GM12892 (cell line): ENCODE results near the gene DLGAP1.

Experiments
- DNase-seq: peaks from one replicate; pipeline ENCODE4 v3.0.0; 2011; ENCODE audit not compliant: insufficient read length
- FAIRE-seq: peaks from 2 replicates; lab custom pipeline; 2011; peaks lifted over from hg19 to GRCh38; lab: Jason Lieb, UNC
- POLR2A ChIP-seq: IDR thresholded peaks from 2 replicates; pipeline ENCODE4 v1.6.1; 2011; ENCODE audit warnings: low read depth, low read length, control low read depth
- POLR2AphosphoS5 ChIP-seq: IDR thresholded peaks from 2 replicates; pipeline ENCODE4 v1.6.1; 2011; ENCODE audit warnings: low read depth, low read length, control low read depth
- TAF1 ChIP-seq: IDR thresholded peaks from 2 replicates; pipeline ENCODE4 v1.6.1; 2011; ENCODE audit warnings: low read depth, mild to moderate bottlenecking, control low read depth, low read length, borderline replicate concordance

Gene DLGAP1

DNA sequence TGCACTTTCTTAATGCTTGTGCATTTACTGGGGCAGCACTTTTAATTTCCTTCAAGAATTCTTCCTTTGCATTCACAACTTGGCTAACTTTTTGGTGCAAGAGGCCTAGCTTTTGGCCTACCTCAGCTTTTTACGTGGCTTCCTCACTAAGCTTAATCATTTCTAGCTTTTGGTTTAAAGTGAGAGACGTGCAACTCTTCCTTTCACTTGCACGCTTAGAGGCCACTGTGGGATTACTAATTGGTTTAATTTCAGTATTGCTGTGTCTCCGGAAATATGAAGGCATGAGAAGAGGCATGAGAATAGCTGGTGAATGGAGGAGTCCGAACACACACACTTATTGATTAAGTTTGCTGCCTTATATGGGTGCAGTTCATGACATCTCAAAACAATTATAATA, 354.1 kb downstream of the DLGAP1 start:
- DNase-seq (no peak), FAIRE-seq (no peak)
- no peak for TF ChIP-seq TAF1
- TF ChIP-seq POLR2A = no peak
- TF ChIP-seq POLR2AphosphoS5 = no peak

- no peak for FAIRE-seq
- no peak for TF ChIP-seq POLR2AphosphoS5
- no peak for TF ChIP-seq POLR2A
- no peak for TF ChIP-seq TAF1
- DNase-seq = no peak
Observed at GRCh38 chr18:4096486-4096885, 358.6 kb downstream of the DLGAP1 start.

GRCh38 chr18:4093676-4094075, 361.4 kb downstream of the DLGAP1 start:
- FAIRE-seq (no peak), DNase-seq (no peak)
- TF ChIP-seq POLR2AphosphoS5 = no peak
- no peak for TF ChIP-seq POLR2A
- TF ChIP-seq TAF1 = no peak

DNA sequence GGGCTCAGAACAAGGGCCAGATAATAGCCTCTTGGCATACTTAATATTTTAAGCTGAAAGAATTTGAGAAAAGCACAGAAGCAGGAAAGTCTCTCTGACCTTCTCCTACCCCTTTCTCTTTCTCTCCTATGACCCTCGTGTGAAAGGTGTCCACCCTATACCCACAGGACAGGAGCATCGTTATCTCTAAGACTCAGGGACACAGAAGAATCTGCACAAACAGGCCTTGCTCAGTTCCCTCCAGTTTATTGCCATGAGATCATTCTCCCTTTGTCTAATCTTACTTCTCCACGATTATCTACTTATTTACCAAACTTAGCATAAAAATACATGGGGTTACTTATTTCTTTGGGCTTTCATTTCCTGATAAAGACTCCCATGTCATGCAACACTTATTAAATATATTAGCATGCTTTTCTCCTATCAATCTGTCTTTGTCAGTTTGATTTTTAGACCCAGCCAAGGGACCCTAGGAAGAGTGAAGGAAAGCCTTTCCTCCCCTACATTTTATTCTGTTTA, 370.7 kb downstream of the DLGAP1 start:
- TF ChIP-seq POLR2AphosphoS5 (no peak), TAF1 (no peak), POLR2A (no peak)
- DNase-seq (no peak), FAIRE-seq (no peak)

DNA sequence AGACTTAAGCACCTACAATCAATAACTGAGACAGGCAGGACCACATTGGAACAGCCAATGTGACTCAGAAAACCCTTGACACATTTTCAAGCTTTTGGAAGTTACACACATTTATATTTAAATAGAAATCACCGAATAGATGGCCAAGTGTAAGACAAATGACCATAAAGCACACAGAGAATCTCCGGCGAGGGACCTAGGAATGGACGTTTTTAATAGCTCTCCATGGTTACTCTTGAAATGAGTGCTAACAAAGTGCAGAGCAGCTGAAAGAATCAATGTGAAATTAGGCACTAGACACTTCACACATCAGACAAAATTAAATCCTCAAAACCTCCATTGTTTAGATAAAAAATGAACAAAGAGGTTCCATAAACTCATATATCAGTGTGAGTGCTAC, 376.9 kb downstream of the DLGAP1 start:
- DNase-seq = no peak
- FAIRE-seq = no peak
- TF ChIP-seq TAF1 (no peak), POLR2AphosphoS5 (no peak), POLR2A (no peak)

DNA sequence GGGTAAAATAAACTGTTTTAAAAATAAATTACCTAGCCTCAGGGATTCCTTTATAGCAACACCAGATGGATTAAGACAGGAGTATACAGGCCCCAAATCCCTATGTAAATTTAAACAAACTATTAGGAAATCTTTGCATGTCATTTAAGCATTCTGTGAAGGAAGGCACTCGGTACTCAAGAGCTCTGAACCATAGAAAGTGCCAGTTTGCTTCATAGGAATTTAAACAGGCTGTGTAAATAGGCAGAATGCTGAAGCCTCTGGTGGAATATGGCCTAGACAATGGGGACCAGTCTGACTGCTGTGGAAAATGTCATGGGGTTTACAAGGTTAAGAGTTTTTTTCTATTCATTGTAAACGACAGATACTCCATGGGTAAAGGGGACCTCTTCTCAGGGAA, 377.4 kb downstream of the DLGAP1 start:
- FAIRE-seq = no peak
- DNase-seq = no peak

DNA sequence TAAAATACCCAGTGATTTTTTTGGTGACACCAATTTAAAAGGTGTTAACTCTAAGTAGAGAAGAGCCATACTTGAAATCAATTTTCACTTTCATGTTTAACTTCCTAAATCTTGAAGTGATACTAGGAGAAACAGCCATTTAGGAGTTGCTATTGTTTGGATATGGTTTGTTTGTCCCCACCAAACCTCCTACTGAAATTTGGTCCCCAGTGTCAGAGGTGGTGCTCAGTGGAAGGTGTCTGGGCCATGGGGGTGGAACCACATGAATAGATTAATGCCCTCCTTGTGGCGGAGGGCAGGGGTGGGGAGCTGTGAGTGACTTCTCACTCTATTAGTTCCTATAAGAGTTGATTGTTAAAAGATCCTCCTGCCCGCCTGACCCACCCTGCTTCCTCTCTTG, 377.9 kb downstream of the DLGAP1 start:
- no peak for TF ChIP-seq POLR2AphosphoS5
- no peak for TF ChIP-seq POLR2A
- no peak for TF ChIP-seq TAF1
- no peak for DNase-seq
- FAIRE-seq = no peak

More for the DNA sequence above, 377.4 kb downstream of the DLGAP1 start:
- no peak for TF ChIP-seq TAF1

DNA sequence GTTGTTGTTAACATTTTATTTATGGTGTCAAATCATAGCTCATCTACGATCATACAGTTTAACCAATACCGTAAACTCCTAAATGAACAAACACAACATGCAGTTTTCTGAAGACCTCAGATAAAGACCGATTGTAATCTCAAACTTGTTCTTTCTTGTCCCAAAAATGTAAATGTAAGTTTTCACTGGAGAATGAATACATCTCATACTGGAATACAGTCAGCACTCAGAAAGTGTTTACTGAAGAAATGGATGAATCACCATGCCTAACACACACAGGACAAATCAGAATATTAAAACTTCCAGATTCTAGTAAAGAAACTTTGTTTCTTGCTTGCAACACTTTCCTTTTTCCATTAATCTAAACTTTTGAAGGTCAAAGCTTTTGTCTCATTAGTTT, 380.5 kb downstream of the DLGAP1 start:
- DNase-seq = no peak
- TF ChIP-seq POLR2AphosphoS5 (no peak), POLR2A (no peak), TAF1 (no peak)
- no peak for FAIRE-seq

- FAIRE-seq (no peak), DNase-seq (no peak)
- TF ChIP-seq POLR2AphosphoS5 (no peak), POLR2A (no peak), TAF1 (no peak)
Observed at GRCh38 chr18:4069183-4069582, 385.9 kb downstream of the DLGAP1 start.

DNA sequence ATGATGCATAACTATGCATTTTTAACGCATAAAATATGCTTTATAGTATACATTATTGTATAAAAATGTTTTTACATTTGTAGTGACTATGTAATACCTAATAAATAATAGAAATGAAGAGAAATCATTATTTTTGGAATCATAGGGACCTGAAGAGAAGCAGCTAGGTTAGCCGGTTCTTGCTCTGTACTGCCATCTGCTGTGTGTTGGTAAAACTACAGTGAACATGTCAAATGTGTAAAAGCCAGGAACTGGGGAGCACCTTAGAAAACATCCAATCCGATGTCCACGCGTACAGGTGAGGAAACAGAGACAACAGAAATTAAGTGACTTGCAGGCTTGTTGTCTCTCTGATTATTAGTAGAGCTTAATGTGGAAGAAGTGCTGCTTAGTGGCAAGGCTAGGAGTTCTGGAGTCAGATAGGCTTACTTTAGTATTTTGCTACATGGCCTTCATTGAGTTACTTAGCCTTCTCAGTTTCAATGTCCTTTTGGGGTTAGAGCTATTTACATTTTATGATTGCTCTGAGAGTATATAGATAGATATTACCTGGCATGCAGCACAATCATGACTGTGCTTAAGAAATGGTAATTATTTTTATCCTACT, 386.5 kb downstream of the DLGAP1 start:
- peak; percentile 48 for FAIRE-seq
- TF ChIP-seq TAF1 = no peak
- TF ChIP-seq POLR2AphosphoS5 = no peak
- no peak for TF ChIP-seq POLR2A
- no peak for DNase-seq

- DNase-seq = no peak
- no peak for FAIRE-seq
- no peak for TF ChIP-seq POLR2AphosphoS5
- TF ChIP-seq POLR2A = no peak
- TF ChIP-seq TAF1 = no peak
Observed at GRCh38 chr18:4063545-4063944, 391.6 kb downstream of the DLGAP1 start.
